ENCODE measurements around the gene ERGIC1.

Gene ERGIC1

DNA sequence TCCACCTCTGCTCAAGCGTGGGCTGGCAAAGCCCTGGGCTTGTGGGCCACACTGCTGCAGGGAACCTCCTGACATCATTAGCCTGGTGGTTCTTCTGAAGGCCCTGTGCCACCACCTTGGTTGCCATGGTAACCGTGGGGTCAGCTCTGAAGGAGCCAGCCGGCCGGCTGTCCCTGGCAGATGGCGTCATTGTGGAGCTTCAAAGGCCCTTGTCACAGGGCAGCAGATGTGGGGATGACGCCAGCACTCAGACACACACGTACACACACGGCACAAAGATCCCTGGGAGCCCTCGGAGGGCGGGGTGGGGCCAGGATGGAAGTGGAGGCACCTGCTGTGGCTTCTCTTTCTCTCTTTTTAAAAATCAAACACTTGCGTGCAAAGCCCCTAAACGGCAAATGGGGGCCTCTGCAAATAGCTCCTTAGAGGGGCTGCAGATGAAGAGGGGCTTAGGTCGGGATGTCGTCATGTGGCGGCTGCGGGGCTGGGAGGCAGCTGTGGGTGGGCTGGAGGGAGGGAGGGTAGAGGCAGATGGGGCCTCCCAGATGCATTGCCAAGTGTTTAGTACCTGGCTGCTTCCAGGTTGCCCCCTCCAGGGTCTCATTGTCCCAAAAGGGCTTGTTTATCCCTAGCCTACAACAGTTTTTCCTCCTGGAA, 105.7 kb downstream of the ERGIC1 start:
- Histone ChIP-seq H3K36me3 (ENCODE audit: insufficient read depth) (no peaks in the 10 kb centered on the region), H3K79me2 (ENCODE audit: insufficient read depth, low read depth) (no peaks in the 10 kb centered on the region), H2AFZ (ENCODE audit: low read depth) (no peak overlapping the region), H3K4me1 (ENCODE audit: low read depth, poor library complexity, severe bottlenecking) (no peaks in the 10 kb centered on the region), H3K4me2 (no peak overlapping the region), H3K27ac (no peak overlapping the region), H3K4me3 (IDR thresholded peaks at IDR 0.05; ENCODE audit: insufficient read depth, low read depth, low read length) (no peak overlapping the region), H4K20me1 (ENCODE audit: insufficient read depth) (no peaks in the 10 kb centered on the region), H3K27me3 (ENCODE audit: insufficient read depth, low read depth) (no peaks in the 10 kb centered on the region), H3K9ac (no peak overlapping the region)
- TF ChIP-seq, protein P1, sequence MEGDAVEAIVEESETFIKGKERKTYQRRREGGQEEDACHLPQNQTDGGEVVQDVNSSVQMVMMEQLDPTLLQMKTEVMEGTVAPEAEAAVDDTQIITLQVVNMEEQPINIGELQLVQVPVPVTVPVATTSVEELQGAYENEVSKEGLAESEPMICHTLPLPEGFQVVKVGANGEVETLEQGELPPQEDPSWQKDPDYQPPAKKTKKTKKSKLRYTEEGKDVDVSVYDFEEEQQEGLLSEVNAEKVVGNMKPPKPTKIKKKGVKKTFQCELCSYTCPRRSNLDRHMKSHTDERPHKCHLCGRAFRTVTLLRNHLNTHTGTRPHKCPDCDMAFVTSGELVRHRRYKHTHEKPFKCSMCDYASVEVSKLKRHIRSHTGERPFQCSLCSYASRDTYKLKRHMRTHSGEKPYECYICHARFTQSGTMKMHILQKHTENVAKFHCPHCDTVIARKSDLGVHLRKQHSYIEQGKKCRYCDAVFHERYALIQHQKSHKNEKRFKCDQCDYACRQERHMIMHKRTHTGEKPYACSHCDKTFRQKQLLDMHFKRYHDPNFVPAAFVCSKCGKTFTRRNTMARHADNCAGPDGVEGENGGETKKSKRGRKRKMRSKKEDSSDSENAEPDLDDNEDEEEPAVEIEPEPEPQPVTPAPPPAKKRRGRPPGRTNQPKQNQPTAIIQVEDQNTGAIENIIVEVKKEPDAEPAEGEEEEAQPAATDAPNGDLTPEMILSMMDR (conservative IDR thresholded peaks at IDR 0.05; ENCODE audit: low read depth, low read length): no peak

DNA sequence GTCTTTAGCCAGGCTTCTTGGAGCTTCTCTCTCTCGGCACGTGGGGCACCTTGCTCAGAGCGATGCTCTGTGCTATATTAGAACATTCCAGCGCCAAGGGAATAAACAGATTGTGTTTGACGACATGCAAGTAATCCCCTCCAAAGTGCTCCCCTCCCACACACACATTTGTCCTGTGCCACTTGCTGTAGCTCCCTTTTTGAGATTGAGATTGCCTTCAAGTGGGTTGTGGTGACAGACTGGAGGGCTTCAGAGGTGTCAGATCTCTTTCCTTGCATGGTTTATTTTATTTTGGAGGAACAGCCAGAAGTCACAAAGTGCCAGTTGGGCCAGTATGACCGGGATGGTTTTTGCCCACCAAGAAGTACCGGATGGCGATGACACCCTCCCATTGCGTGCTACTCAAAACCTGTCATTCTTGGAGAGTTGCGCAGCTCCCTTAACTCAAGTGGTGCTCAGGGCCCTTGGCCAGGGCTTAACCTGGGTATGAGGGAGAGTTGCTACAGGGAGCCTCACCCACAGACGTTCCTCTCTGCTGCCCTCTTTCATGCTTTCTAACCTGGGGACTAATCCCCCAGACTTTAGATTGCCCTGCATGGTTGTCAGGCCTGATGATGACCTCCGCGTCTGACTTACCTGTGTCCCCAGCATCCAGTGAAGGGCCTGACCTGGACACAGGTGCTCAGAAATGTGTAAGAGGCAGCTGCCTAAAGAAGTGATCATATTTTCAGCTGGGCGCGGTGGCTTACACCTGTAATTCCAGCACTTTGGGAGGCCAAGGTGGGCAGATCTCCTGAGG, 106.4 kb downstream of the ERGIC1 start:
- no peak overlapping the region for H3K4me3 ChIP-seq (IDR thresholded peaks at IDR 0.05; ENCODE audit: insufficient read depth, low read depth, low read length)
- H4K20me1 ChIP-seq (ENCODE audit: insufficient read depth): no peaks in the 10 kb centered on the region
- H3K36me3 ChIP-seq (ENCODE audit: insufficient read depth): no peaks in the 10 kb centered on the region
- H3K4me1 ChIP-seq (ENCODE audit: low read depth, poor library complexity, severe bottlenecking): no peaks in the 10 kb centered on the region
- no peak overlapping the region for H3K27ac ChIP-seq
- H3K9ac ChIP-seq: no peak overlapping the region
- no peak overlapping the region for H2AFZ ChIP-seq (ENCODE audit: low read depth)
- H3K79me2 ChIP-seq (ENCODE audit: insufficient read depth, low read depth): no peaks in the 10 kb centered on the region
- no peaks in the 10 kb centered on the region for H3K27me3 ChIP-seq (ENCODE audit: insufficient read depth, low read depth)
- no peak overlapping the region for H3K4me2 ChIP-seq
- TF ChIP-seq, protein P1 (conservative IDR thresholded peaks at IDR 0.05; ENCODE audit: low read depth, low read length): no peak

DNA sequence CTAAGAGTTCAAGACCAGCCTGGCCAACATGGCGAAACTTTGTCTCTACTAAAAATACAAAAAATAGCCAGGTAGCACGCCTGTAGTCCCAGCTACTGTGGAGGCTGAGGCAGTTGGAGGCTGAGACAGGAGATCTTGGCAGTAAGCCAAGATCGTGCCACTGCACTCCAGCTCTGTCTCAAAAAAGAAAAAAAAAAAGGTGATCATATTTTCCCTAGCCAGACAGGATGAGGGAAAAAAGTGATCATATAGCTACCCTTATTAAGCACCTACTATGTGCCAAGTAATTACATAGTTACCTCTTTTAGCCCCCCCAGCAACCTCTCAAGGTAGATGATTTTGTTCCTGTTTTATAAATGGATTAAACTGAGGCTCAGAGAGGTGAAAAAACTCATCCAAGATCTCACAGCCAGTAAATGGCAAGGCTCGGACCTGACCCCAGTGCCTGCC, 107.0 kb downstream of the ERGIC1 start:
- H3K79me2 ChIP-seq (ENCODE audit: insufficient read depth, low read depth): no peaks in the 10 kb centered on the region
- TF ChIP-seq, protein P1 (conservative IDR thresholded peaks at IDR 0.05; ENCODE audit: low read depth, low read length): no peak
- H3K36me3 ChIP-seq (ENCODE audit: insufficient read depth): no peaks in the 10 kb centered on the region
- no peak overlapping the region for H3K4me3 ChIP-seq (IDR thresholded peaks at IDR 0.05; ENCODE audit: insufficient read depth, low read depth, low read length)
- H4K20me1 ChIP-seq (ENCODE audit: insufficient read depth): no peaks in the 10 kb centered on the region
- H3K4me1 ChIP-seq (ENCODE audit: low read depth, poor library complexity, severe bottlenecking): no peaks in the 10 kb centered on the region
- no peak overlapping the region for H2AFZ ChIP-seq (ENCODE audit: low read depth)
- H3K4me2 ChIP-seq: no peak overlapping the region
- H3K9ac ChIP-seq: no peak overlapping the region
- no peak overlapping the region for H3K27ac ChIP-seq
- no peaks in the 10 kb centered on the region for H3K27me3 ChIP-seq (ENCODE audit: insufficient read depth, low read depth)

DNA sequence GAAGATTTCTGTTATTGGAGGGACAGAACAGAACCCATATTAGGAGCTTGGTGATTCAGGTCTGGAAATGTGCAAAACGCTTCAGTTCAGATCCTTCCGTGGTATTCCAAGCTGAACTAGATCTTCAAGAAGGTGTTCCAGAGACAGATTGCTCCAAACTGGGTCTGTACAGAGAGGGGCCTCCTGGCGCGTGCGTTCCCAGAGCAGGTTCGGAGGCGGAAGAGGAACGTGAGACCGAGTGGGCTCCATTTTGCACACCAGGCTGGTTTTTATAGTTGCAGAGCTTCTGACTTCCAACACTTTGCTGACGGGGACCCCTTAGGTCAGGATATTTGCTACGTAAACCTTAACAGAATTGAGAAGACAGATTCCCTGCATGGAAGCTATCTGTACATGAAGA, 108.5 kb downstream of the ERGIC1 start:
- no peaks in the 10 kb centered on the region for H3K79me2 ChIP-seq (ENCODE audit: insufficient read depth, low read depth)
- no peaks in the 10 kb centered on the region for H4K20me1 ChIP-seq (ENCODE audit: insufficient read depth)
- TF ChIP-seq, protein P1 (conservative IDR thresholded peaks at IDR 0.05; ENCODE audit: low read depth, low read length): no peak
- H3K4me1 ChIP-seq (ENCODE audit: low read depth, poor library complexity, severe bottlenecking): no peaks in the 10 kb centered on the region
- no peak overlapping the region for H2AFZ ChIP-seq (ENCODE audit: low read depth)
- no peak overlapping the region for H3K4me3 ChIP-seq (IDR thresholded peaks at IDR 0.05; ENCODE audit: insufficient read depth, low read depth, low read length)
- H3K4me2 ChIP-seq: no peak overlapping the region
- no peak overlapping the region for H3K27ac ChIP-seq
- no peaks in the 10 kb centered on the region for H3K27me3 ChIP-seq (ENCODE audit: insufficient read depth, low read depth)
- no peak overlapping the region for H3K9ac ChIP-seq
- H3K36me3 ChIP-seq (ENCODE audit: insufficient read depth): no peaks in the 10 kb centered on the region

Data from KMS-11 (cell line).